Measurements from ENCODE around the gene SEMA6B. TPM values are rescaled to one million over a fixed set of nuclear protein-coding genes. Genes with fewer than 3 reads are reported as not detected.
A peak's percentile ranks its signal among the peaks of the same experiment; 100 is the strongest.
"Not testable (repeated sequence)": the region's sequence is repeated elsewhere in the genome, so short reads cannot be mapped to it uniquely, and the experiment has no call there.

Gene SEMA6B
- polyA plus RNA-seq, 1 donor from 2014 or later = not detected

DNA sequence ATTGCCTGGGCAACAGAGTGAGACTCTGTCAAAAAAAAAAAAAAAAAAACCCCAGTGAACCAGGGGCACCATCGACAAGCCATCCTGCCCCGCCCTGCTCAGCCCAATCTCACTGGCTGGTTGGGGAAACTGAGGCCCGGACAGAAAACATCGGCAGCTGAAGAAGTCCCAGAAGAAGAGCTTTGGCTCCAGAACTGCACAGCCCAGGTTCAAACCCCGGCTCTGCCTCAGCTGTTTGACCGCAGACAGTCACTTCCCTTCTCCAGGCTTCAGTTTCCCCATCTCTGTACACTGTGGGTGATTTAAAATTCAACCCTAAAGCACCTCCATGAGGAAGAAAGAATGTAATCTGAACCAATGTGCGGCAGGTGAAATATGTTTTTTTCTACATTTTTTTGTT is 9.4 kb upstream of the SEMA6B start:
- Mint-ChIP-seq H3K27me3 (peaks cover 6% of the 10 kb centered on the region), H3K9me3 (no peaks in the 10 kb centered on the region), H3K36me3 (no peaks in the 10 kb centered on the region), H3K4me1 (no peaks in the 10 kb centered on the region), H3K4me3 (no peak overlapping the region), H3K27ac (no peak overlapping the region)

DNA sequence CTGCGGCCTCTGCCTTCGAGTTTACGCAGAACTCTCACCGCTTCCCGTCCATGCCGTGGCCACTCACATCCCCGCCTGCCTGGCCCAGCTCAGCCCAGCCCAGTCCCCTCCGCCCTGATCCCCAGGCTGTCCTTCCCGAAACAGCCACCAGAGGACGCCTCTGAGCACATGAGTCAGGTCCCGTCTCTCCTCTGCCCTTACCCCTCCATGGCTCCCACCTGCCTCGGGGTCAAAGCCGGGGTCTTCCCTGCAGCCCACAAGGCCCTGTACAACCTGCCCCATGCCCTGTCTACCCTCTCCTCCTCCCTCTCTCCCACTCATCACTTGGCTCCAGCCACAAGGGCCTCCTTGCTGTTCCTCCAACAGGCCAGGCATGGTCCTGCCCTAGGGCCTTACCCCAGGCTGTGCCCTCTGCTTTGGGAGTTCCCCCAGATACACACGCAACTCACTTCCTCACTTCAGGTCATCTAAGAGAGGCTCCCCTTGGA is 8.1 kb upstream of the SEMA6B start:
- no peaks in the 10 kb centered on the region for H3K4me1 Mint-ChIP-seq
- H3K9me3 Mint-ChIP-seq = no peaks in the 10 kb centered on the region
- peaks cover 4% of the 10 kb centered on the region for H3K27me3 Mint-ChIP-seq
- peak overlapping the region in 1 of 4 donors; percentile 12 for H3K4me3 Mint-ChIP-seq
- no peak overlapping the region for H3K27ac Mint-ChIP-seq
- H3K36me3 Mint-ChIP-seq = no peaks in the 10 kb centered on the region

DNA sequence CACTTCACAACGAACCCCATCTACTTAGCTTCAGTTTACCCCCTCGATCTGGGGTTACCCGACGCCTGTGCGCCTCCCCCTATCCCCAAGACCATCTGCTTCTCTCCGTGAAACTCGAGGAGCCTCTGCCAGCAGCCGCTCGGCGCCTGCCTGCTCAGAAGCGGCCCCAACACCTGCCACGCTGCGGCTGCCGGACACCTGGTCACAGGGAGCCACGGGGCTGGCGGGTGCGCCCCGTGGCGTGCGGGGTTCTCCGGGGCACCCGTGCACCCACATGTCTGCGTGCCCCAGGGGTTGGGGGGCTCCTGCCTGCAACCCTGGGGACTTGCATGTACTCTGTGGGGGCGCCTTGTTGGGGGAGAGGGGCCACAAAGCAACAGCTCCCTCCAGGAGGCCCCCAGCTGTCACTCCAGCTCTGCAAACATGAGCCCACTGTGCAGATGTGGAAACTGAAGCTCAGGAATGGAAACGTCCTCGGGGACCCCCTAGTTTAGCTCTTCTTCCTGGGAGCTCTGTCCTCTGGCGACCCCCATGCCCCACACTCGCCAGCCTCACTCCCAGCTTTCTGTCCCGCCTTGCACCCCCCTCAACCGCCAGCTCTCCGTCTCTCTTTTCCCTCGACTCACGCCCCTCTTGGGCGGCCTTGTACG is 7.0 kb upstream of the SEMA6B start:
- H3K27ac Mint-ChIP-seq = no peak overlapping the region
- H3K9me3 Mint-ChIP-seq = no peaks in the 10 kb centered on the region
- peaks cover 0 to 2% (median 0%) of the 10 kb centered on the region in 3 donors for H3K4me1 Mint-ChIP-seq
- no peak overlapping the region for H3K4me3 Mint-ChIP-seq
- H3K27me3 Mint-ChIP-seq = peaks cover 4% of the 10 kb centered on the region
- no peaks in the 10 kb centered on the region for H3K36me3 Mint-ChIP-seq

DNA sequence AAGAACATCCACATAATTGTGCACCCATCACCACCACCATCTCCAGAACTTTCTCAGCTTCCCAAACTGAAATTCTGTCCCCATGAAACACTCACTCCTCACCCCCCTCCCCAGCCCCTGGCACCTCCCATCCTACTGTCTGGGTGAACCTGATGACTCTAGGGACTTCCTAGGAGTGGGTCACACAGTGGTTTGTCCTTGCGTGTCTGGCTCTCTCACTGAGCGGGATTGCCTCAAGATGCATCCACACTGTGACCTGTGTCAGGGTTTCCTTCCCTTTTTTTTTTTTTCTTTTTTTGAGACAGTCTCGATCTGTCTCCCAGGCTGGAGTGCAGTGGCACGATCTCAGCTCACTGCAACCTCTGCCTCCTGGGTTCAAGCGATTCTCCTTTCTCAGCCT is 4.1 kb upstream of the SEMA6B start:
- not testable (repeated sequence) for H3K4me1 Mint-ChIP-seq, H3K36me3 Mint-ChIP-seq, H3K4me3 Mint-ChIP-seq, H3K27me3 Mint-ChIP-seq, H3K9me3 Mint-ChIP-seq
- H3K27ac Mint-ChIP-seq = peak overlapping the region in 1 of 3 donors; percentile 82

DNA sequence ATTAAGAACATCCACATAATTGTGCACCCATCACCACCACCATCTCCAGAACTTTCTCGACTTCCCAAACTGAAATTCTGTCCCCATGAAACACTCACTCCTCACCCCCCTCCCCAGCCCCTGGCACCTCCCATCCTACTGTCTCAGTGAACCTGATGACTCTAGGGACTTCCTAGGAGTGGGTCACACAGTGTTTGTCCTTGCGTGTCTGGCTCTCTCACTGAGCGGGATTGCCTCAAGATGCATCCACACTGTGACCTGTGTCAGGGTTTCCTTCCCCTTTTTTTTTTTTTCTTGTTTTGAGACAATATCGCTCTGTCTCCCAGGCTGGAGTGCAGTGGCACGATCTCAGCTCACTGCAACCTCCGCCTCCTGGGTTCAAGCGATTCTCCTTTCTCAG is 2.6 kb upstream of the SEMA6B start:
- not testable (repeated sequence) for H3K36me3 Mint-ChIP-seq, H3K27ac Mint-ChIP-seq

DNA sequence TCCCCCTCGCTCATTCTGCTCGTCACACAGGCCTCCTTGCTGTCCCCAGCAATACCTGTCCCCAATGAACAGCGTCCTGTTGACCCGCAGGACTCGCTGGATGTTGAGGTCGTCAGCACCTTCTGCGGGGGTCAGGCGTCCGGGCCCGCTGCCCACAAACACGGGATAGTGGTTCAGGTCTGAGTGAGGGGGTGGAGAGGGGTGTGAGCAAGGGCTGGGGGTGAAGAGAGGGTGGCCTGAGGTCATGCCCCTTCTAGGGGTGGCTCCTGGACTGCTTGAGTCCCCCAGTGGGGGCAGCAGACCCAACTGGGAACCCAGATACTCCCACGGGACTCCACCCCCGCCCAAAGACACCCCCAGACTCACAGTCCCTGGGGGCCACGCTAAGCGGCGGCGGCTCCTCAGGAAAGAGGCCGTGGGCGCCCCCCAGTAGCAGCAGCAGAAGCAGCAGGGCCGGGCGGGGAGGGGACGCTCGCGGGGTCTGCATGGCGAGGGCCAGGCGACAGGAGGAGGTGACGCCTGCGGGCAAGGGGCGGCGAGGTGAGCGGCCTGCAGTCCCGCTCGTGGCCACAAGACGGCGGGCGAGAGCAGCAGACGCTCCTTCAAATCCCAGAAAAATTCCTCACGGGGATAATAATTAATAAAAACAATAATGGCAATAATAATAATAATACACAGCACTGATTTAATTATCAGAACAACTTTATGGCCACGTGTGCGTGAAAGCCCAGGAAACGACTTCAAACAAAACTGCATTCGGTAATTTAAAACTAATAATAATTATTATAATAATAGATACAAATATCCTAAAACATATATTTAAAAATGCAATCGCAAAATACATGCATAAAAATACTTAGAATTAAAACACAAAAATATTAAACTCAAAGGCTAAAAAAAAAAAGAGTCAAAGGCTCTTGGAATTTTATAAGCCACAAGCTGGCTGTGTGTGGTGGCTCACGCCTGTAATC is 1.2 kb downstream of the SEMA6B start:
- H3K27me3 Mint-ChIP-seq = peaks cover 1% of the 10 kb centered on the region
- H3K27ac Mint-ChIP-seq = no peak overlapping the region
- no peaks in the 10 kb centered on the region for H3K36me3 Mint-ChIP-seq
- peaks cover 0 to 3% (median 0%) of the 10 kb centered on the region in 3 donors for H3K9me3 Mint-ChIP-seq
- peak overlapping the region in 1 of 4 donors; percentile 12 for H3K4me3 Mint-ChIP-seq
- peaks cover 0 to 4% (median 2%) of the 10 kb centered on the region in 3 donors for H3K4me1 Mint-ChIP-seq

More for the DNA sequence above, 2.6 kb upstream of the SEMA6B start:
- not testable (repeated sequence) for H3K4me3 Mint-ChIP-seq, H3K4me1 Mint-ChIP-seq, H3K27me3 Mint-ChIP-seq, H3K9me3 Mint-ChIP-seq

DNA sequence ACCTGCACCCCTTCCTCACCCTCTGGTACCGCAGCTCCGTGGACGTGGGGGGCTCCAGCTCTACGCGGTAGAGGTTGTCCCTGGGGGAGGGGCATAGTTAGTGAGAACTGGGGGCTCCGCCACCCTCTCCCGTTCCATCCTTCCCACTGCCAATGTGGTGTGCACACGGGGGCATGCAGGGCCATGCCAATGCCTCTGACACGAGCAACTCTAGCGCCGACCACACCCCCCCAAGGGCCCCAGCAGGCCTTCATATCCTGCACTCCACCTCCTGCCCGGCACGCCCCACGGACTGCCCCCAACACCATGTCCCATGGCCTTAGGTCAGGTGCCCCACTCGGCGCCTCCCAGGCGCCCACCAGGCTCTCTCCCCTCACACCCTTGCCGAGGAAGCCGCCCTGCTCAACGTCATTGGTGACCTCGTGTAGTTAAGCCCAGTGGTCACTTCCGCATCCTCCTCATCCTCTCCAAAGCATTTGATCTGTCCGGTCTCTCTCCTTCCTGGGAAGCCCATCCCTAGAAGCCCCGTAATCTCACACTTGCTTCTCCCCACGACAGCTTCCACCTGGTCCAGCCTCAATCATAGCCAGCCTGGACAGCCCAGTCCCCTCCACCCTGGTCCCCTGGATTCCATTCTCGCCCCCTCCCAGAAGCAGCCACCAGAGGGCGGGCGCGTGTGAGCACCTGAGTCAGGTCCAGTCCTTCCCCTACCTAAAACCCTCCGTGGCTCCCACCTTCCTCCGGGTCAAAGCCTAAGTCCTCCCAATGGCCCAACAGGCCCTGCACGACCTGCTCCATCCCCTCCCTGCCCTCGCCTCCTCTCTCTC is 2.1 kb downstream of the SEMA6B start:
- H3K27me3 Mint-ChIP-seq = peaks cover 5% of the 10 kb centered on the region
- H3K4me1 Mint-ChIP-seq = peaks cover 0 to 4% (median 2%) of the 10 kb centered on the region in 3 donors
- H3K36me3 Mint-ChIP-seq = no peaks in the 10 kb centered on the region
- H3K9me3 Mint-ChIP-seq = peaks cover 0 to 7% (median 0%) of the 10 kb centered on the region in 3 donors
- peak overlapping the region in 1 of 4 donors; percentile 12 for H3K4me3 Mint-ChIP-seq
- no peak overlapping the region for H3K27ac Mint-ChIP-seq

DNA sequence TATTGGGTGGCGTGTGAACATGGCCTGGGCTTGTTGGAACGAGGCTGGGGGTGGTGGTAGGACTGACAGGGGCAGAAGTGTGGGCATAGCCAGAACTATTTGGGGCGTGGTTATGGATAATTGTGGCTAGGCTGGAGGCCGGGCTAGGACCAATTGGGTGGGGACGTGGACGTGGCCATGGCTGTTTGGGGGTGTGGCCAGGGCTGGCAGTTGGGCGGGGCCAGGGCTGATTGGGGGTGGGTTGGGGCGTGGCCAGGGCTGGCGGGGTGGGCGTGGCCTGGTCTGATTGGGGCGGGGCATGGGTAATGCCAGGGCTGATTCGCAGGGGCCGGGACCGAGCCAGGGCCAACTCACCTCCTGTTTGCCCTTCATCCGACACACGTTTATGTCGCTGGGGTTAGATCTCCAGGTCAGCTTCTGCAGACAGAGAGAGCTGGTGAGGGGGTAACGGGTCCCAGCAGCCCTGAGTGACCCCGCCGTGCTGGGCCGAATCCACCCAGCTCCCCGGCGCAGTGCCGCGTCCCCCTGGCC is 2.8 kb downstream of the SEMA6B start:
- Mint-ChIP-seq H3K4me3 (no peak overlapping the region), H3K9me3 (peaks cover 0 to 7% (median 0%) of the 10 kb centered on the region in 3 donors), H3K36me3 (no peaks in the 10 kb centered on the region), H3K27me3 (peaks cover 6% of the 10 kb centered on the region), H3K27ac (no peak overlapping the region), H3K4me1 (peaks cover 0 to 4% (median 0%) of the 10 kb centered on the region in 3 donors)

DNA sequence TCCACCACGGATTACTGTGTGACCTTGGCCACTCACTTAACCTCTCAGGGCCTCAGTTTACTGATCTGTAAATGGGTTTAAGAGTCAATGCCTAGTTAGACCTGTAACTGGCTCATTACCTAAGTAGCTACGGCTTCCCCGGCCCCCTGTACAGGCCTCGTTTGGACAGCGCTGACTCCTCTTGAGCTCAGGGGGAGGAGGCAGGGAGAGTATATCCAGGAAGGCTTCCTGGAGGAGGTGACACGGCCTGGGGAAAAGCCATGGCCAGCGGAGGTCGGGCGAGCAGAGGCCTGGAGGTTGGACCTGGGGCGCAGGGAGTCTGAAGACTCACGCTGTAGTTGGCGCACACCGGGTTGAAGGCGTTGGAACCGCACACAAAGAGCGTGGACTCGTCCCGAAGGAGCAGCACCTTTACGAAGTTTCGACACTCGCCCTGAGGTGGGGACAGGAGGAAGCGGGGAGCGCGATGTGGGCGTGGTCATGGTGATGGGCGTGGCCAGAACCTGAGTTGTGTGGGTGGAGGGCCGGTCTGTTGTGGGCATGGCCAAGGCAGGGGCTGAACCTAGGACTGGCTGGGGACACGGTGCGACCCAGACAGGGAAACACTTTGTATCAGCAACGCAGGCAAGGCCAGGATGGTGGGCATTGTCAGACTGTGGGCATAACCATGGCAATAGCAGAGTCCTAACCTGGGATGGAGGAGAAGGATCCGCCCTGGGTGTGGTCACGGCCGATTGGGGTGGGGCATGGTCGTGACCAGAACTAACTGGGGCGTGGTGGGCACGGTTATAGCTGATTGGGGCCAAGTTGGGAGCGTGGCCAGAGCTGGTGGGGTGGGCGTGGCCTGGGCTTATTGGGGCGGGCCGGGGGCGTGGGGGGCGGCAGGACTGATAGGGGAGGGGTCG is 3.6 kb downstream of the SEMA6B start:
- no peaks in the 10 kb centered on the region for H3K36me3 Mint-ChIP-seq
- peak overlapping the region in 1 of 4 donors; percentile 12 for H3K4me3 Mint-ChIP-seq
- peaks cover 0 to 7% (median 0%) of the 10 kb centered on the region in 3 donors for H3K9me3 Mint-ChIP-seq
- H3K27me3 Mint-ChIP-seq = peaks cover 6% of the 10 kb centered on the region
- H3K4me1 Mint-ChIP-seq = peaks cover 0 to 4% (median 0%) of the 10 kb centered on the region in 3 donors
- H3K27ac Mint-ChIP-seq = no peak overlapping the region

DNA sequence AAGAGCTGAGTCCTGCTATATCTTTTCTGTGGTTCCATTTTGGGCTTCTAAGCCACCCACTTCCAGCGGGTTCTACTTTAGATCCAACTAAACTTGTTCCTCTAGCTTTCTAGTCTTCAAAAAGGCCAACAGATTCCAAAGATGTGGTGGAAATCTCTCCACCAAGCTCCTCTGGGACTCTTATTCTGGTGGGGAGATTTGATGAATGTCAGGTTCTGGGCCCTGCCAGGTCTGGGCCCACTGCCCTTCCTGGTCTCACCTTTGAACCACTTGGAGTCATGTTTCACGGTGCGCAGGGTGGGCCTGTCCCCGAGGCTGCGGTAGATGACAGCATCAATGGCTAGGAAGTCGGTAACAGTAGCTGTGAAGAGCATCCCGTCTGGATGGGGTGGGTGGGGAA is 4.8 kb downstream of the SEMA6B start:
- Mint-ChIP-seq H3K4me1 (peaks cover 0 to 4% (median 0%) of the 10 kb centered on the region in 3 donors), H3K36me3 (no peaks in the 10 kb centered on the region), H3K27ac (no peak overlapping the region), H3K4me3 (no peak overlapping the region), H3K27me3 (peaks cover 10% of the 10 kb centered on the region), H3K9me3 (peaks cover 0 to 7% (median 0%) of the 10 kb centered on the region in 3 donors)

DNA sequence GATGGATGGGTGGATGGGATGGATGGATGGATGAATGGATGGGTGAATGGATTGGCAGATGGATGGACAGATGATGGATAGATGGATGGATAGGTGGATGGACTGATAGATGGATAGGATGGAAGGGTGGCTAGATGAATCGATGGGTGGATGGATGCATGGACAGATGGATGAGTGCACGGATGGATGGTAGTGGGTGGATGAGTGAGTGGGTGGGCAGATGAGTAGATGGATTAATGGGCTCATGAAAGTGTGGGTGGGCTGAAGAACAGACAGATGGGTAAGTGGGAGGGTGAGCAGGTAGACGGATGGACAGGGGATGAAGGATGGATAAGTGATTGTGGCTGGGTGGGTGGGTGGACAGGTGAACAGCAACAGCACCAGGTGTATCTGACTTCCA is 5.7 kb downstream of the SEMA6B start:
- Mint-ChIP-seq H3K27ac (no peak overlapping the region), H3K36me3 (no peaks in the 10 kb centered on the region), H3K4me1 (peaks cover 0 to 4% (median 0%) of the 10 kb centered on the region in 3 donors), H3K9me3 (peaks cover 0 to 7% (median 0%) of the 10 kb centered on the region in 3 donors), H3K27me3 (peaks cover 10% of the 10 kb centered on the region), H3K4me3 (no peak overlapping the region)

DNA sequence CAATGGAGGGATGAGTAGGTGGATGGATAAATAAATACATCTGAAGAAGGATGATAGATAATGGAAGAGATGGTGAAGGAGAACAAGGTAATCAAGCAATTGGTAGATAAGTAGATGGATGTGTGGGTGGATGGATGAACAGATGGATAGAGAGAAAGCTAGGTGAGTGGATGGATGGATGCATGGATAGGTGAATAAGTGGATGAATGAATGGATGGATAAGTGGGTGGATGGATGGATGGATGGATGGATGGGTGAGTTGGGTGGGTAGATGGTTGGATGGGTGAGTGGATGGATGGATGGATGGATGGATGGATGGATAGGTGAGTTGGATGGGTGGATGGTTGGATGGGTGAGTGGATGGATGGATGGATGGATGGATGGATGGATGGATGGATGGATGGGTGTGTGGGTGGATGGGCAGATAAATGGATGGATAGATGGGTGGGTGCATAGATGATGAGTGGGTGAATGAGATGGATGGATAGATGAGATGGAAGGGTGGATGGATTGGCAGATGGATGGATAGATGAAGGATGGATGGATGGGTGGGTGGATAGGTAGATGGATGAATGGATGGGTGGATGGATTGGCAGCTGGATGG is 6.3 kb downstream of the SEMA6B start:
- peak overlapping the region in 1 of 4 donors; percentile 8 for H3K4me3 Mint-ChIP-seq
- H3K4me1 Mint-ChIP-seq = peaks cover 0 to 4% (median 0%) of the 10 kb centered on the region in 3 donors
- peaks cover 0 to 7% (median 0%) of the 10 kb centered on the region in 3 donors for H3K9me3 Mint-ChIP-seq
- no peak overlapping the region for H3K27ac Mint-ChIP-seq
- no peaks in the 10 kb centered on the region for H3K36me3 Mint-ChIP-seq
- H3K27me3 Mint-ChIP-seq = peaks cover 10% of the 10 kb centered on the region

DNA sequence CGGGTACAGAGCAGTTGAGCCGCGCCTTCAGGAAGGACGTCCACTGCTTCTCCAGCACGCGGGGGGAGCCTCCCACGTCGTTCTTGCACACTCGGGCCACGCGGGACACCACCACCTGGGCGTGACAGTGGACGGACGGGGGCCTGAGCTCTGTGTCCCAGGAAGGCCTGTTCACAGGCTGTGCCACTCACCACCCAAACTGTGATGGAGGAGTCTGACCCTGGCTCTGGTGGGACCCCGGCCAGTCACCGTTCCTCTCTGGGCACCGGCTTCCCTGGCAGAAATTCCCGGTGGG is 7.0 kb downstream of the SEMA6B start:
- Mint-ChIP-seq H3K9me3 (peaks cover 0 to 7% (median 0%) of the 10 kb centered on the region in 3 donors), H3K4me3 (no peak overlapping the region), H3K27ac (no peak overlapping the region), H3K27me3 (peaks cover 9% of the 10 kb centered on the region), H3K36me3 (no peaks in the 10 kb centered on the region), H3K4me1 (peaks cover 0 to 2% (median 0%) of the 10 kb centered on the region in 3 donors)
